C4-2B (cell line): ENCODE measurements around the gene HYAL2.

Experiments
- ZFX ChIP-seq: fragments of 450-650 bp; IDR thresholded peaks from 2 replicates; pipeline ENCODE4 v1.6.1; 2017
- TF ChIP-seq, protein P1 (sequence below): fragments of 450-650 bp; conservative IDR thresholded peaks from 2 replicates; pipeline ENCODE4 v1.5.1; 2017; ENCODE audit warnings: mild to moderate bottlenecking

DNA sequence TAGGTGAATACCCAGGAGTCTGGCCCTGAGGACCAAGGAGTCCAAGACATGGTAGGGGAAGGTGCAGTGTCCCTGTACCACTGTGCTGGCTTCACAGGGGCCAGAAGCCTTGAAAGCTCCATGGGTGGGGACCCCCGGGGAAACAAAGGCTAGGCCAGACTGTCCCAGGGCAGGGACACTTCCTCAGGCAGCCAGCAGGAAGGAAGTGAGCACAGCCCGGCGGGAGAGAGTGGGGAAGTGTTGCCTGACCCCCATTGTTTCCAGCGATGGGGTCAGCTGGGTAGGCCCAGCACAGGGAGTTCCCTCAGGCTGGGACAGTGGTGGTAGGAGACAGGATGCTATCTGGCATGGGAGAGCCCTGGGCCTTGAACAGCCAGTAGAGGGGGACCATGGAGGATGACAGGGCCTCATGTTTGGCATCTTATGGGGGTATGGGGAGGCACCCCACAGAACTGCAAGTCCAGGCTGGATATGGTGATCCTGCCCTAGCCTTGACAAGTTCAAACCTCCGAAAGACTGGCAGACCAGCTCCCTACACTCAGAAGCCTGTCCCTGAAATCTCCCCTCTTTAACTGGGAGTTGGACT, 1.2 kb upstream of the HYAL2 start:
- TF ChIP-seq, protein P1, sequence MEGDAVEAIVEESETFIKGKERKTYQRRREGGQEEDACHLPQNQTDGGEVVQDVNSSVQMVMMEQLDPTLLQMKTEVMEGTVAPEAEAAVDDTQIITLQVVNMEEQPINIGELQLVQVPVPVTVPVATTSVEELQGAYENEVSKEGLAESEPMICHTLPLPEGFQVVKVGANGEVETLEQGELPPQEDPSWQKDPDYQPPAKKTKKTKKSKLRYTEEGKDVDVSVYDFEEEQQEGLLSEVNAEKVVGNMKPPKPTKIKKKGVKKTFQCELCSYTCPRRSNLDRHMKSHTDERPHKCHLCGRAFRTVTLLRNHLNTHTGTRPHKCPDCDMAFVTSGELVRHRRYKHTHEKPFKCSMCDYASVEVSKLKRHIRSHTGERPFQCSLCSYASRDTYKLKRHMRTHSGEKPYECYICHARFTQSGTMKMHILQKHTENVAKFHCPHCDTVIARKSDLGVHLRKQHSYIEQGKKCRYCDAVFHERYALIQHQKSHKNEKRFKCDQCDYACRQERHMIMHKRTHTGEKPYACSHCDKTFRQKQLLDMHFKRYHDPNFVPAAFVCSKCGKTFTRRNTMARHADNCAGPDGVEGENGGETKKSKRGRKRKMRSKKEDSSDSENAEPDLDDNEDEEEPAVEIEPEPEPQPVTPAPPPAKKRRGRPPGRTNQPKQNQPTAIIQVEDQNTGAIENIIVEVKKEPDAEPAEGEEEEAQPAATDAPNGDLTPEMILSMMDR, result no peak
- TF ChIP-seq ZFX, result no peak
